GM12878 (cell line): ENCODE results near the gene RETREG1.

Experiments used
- HDAC6 ChIP-seq: fragments of 200-600 bp; sonication (generic); IDR thresholded peaks from one replicate; pipeline ENCODE4 v1.8.0; 2017; ENCODE audit warnings: antibody characterized with exemption; ENCODE audit not compliant: unreplicated experiment
- MTA2 ChIP-seq: fragments of 450-650 bp; IDR thresholded peaks from 2 replicates; pipeline ENCODE4 v1.6.1; 2016; ENCODE audit warnings: low read depth, mild to moderate bottlenecking, moderate library complexity
- MXI1 ChIP-seq: fragments of 150-350 bp; IDR thresholded peaks from 2 replicates; pipeline ENCODE4 v1.6.1; 2011; ENCODE audit warnings: low read depth, mild to moderate bottlenecking, inconsistent platforms, low read length, improper control_type of control experiment
- NRF1 ChIP-seq: conservative IDR thresholded peaks from 2 replicates; pipeline ENCODE4 v1.6.1; 2011; ENCODE audit warnings: mild to moderate bottlenecking, low read depth, low read length, improper control_type of control experiment
- POLR2A ChIP-seq: IDR thresholded peaks from 2 replicates; pipeline ENCODE4 v1.6.1; 2011; ENCODE audit warnings: low read depth, mild to moderate bottlenecking, low read length
- POLR2AphosphoS5 ChIP-seq: IDR thresholded peaks from 2 replicates; pipeline ENCODE4 v1.6.1; 2011; ENCODE audit warnings: mild to moderate bottlenecking, low read length, inconsistent platforms
- SMC3 ChIP-seq: IDR thresholded peaks from 2 replicates; pipeline ENCODE4 v1.6.1; 2011; ENCODE audit warnings: low read length, improper control_type of control experiment, borderline replicate concordance
- SP1 ChIP-seq: IDR thresholded peaks from one replicate; pipeline ENCODE4 v1.6.1; 2011; ENCODE audit warnings: low read depth, low read length
- ZNF24 ChIP-seq: fragments of 450-650 bp; IDR thresholded peaks from 2 replicates; pipeline ENCODE4 v1.6.1; 2017; ENCODE audit warnings: antibody characterized with exemption, mild to moderate bottlenecking
- TF ChIP-seq, protein P1 (sequence below), 3 experiments: IDR thresholded peaks in 2 of 3; conservative IDR thresholded peaks in 1 of 3; 2 replicates each; pipeline ENCODE4 v1.5.1; 2011; ENCODE audit warnings: low read depth in 3 of 3, low read length in 3 of 3, mild to moderate bottlenecking in 3 of 3, control low read depth in 2 of 3, moderate library complexity in 2 of 3, inconsistent platforms in 1 of 3, mixed read lengths in 1 of 3; ENCODE audit not compliant: control insufficient read depth in 2 of 3, insufficient read depth in 1 of 3; ENCODE audit errors: extremely low read depth in 1 of 3
- TF ChIP-seq, protein P2 (sequence below): IDR thresholded peaks from 2 replicates; pipeline ENCODE4 v1.6.1; 2012; ENCODE audit warnings: low read length, inconsistent platforms

DNA sequence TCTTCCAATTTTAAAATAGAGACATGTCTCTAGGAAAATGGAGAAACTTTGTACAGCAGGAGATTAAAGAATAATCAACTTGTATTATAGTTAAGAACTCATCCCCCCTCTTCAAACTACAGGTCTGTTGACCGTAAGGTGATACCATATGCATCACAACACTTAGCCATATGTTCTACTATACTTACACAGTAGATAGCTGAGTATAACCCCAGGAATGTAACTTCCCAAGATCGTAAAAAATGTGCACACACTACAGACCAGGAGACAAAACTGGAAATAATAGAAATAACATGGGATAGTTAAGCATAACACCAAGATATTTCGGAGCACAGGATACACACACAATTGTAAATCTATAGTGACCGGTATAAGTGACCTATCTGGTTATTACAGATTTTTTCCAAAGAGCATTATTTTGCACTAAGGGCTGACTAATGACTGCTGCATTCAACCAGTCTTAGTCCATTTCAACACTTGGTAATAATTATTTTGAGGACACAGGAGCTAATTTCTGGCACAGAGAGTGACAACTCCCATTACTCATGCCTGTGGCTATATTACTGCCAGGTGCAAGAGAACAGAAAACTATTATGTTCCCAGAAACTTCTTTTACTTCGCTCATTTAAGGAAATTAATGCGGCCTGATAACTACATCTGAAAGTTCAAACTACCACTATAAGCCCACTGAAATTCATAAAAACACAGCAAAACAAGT lies 135.8 kb downstream of the RETREG1 start:
- TF ChIP-seq, protein P1, sequence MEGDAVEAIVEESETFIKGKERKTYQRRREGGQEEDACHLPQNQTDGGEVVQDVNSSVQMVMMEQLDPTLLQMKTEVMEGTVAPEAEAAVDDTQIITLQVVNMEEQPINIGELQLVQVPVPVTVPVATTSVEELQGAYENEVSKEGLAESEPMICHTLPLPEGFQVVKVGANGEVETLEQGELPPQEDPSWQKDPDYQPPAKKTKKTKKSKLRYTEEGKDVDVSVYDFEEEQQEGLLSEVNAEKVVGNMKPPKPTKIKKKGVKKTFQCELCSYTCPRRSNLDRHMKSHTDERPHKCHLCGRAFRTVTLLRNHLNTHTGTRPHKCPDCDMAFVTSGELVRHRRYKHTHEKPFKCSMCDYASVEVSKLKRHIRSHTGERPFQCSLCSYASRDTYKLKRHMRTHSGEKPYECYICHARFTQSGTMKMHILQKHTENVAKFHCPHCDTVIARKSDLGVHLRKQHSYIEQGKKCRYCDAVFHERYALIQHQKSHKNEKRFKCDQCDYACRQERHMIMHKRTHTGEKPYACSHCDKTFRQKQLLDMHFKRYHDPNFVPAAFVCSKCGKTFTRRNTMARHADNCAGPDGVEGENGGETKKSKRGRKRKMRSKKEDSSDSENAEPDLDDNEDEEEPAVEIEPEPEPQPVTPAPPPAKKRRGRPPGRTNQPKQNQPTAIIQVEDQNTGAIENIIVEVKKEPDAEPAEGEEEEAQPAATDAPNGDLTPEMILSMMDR (IDR thresholded peaks at IDR 0.05 in 2 of 3, conservative IDR thresholded peaks at IDR 0.05 in 1 of 3; ENCODE audit: control insufficient read depth in 2 of 3, extremely low read depth in 1 of 3, insufficient read depth in 1 of 3, low read depth in 3 of 3, low read length in 3 of 3): no peak
- TF ChIP-seq NRF1: no peak
- no peak for TF ChIP-seq MTA2
- no peak for TF ChIP-seq MXI1
- no peak for TF ChIP-seq ZNF24
- TF ChIP-seq, protein P2, sequence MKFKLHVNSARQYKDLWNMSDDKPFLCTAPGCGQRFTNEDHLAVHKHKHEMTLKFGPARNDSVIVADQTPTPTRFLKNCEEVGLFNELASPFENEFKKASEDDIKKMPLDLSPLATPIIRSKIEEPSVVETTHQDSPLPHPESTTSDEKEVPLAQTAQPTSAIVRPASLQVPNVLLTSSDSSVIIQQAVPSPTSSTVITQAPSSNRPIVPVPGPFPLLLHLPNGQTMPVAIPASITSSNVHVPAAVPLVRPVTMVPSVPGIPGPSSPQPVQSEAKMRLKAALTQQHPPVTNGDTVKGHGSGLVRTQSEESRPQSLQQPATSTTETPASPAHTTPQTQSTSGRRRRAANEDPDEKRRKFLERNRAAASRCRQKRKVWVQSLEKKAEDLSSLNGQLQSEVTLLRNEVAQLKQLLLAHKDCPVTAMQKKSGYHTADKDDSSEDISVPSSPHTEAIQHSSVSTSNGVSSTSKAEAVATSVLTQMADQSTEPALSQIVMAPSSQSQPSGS: no peak
- TF ChIP-seq SMC3: no peak
- TF ChIP-seq POLR2AphosphoS5: no peak
- no peak for TF ChIP-seq SP1
- TF ChIP-seq POLR2A: no peak
- no peak for TF ChIP-seq HDAC6
